Ovary (tissue), 9 donors: Measurements from ENCODE around the gene FEM1B. TPM values are rescaled to one million over a fixed set of nuclear protein-coding genes. Genes with fewer than 3 reads are reported as not detected.

ENCODE experiments used
- DNase-seq, 5 donors: peaks; one replicate each; pipeline ENCODE4 v3.0.0-alpha.2; 2019 to 2020
- H3K27ac ChIP-seq, 2 donors: fragments of 200-600 bp; one replicate each; pipeline versions ENCODE4 v1.5.1 to v1.8.0; 2019 to 2022
- H3K27me3 ChIP-seq: fragments of 200-600 bp; one replicate; pipeline ENCODE4 v1.8.0; 2022
- H3K36me3 ChIP-seq: fragments of 200-600 bp; sonication (generic); one replicate; pipeline ENCODE4 v1.5.1; 2019
- H3K4me1 ChIP-seq: one replicate; pipeline ENCODE4 v1.8.1; 2013; ENCODE audit warnings: mild to moderate bottlenecking, moderate library complexity; ENCODE audit not compliant: insufficient read depth
- H3K4me3 ChIP-seq: fragments of 200-600 bp; sonication (generic); one replicate; pipeline ENCODE4 v1.5.1; 2017
- H3K9me3 ChIP-seq, 2 donors: fragments of 200-600 bp in 1 of 2; sonication (generic) in 1 of 2; one replicate each; pipeline versions ENCODE4 v1.5.1 to v1.8.1; 2013 to 2019; ENCODE audit warnings: mild to moderate bottlenecking in 1 of 2, moderate library complexity in 1 of 2
- CTCF ChIP-seq, 3 donors: fragments of 450-650 bp in 2 of 3; fragments of 200-600 bp in 1 of 3; IDR thresholded peaks; one replicate each; pipeline versions ENCODE4 v1.5.1 to v1.8.0; 2016 to 2022; ENCODE audit warnings: antibody characterized with exemption in 3 of 3, mild to moderate bottlenecking in 1 of 3
- EP300 ChIP-seq: sonication (generic); formaldehyde crosslinking; IDR thresholded peaks from one replicate; pipeline ENCODE4 v1.6.1; 2017; ENCODE audit warnings: antibody characterized with exemption
- POLR2A ChIP-seq: fragments of 450-650 bp; IDR thresholded peaks from one replicate; pipeline ENCODE4 v1.6.1; 2017; ENCODE audit warnings: antibody characterized with exemption, mild to moderate bottlenecking, moderate library complexity
- WGBS, 3 donors: extraction: QIAGEN DNeasy Blood & Tissue Kit in 1 of 3; methylation state at CpG; one replicate each; pipeline versions ENCODE4 v1.1.5 to v1.1.7; 2013 to 2017; 5-methylcytosine and 5-hydroxymethylcytosine counted together
- intact Hi-C, 4 donors: fragments of 100-400 bp; cut with DNase I; formaldehyde crosslinking; loops; one replicate each; pipeline versions ENCODE4 v1.11.0 to v1.15.1; 2022 to 2023
- polyA plus RNA-seq, 2 donors: library from polyadenylated mRNA; stranded (reverse); fragments of 200-250 nt in 1 of 2; fragments of 350-450 nt in 1 of 2; fragmentation: Illumina TruSeq in 1 of 2; extraction: RNeasy Lipid Tissue Mini Kit (QIAGEN cat#74804) in 1 of 2; gene quantifications; one replicate each; pipeline ENCODE4 v1.2.3, GENCODE V29; 2013 to 2014
- total RNA-seq, 7 donors: library from RNA; depleted of rRNA in 2 of 7; stranded (reverse); fragments of >200 nt in 2 of 7; fragmentation: NEBNext Ultra II Directional in 3 of 7; extraction: Animal tissue kit (Norgen Biotek cat#: 25700) in 3 of 7; gene quantifications; one replicate each; pipeline versions ENCODE4 v1.1.0 to v1.2.4, GENCODE V29; 2016 to 2023
- donor health status: DM: no; HTN: no; CAD: no; lungs with moderate emphysema.
- donor health status: DM: no; HTN: no; CAD: no.
- donor health status: Bipolar disorder and iron deficiency.
- donor health status: DM: yes; HTN: yes; CAD: no.
- donor health status: DM: no; HTN: no; CAD: no.
- donor health status: DM: yes; HTN: yes; CAD: no.

The FEM1B gene
- total and polyA plus RNA-seq, 9 donors = 15.8 to 83.2 (median 54.8) TPM

GRCh38 chr15:68318931-68319909 is 41.7 kb downstream of the FEM1B start:
- Histone ChIP-seq H3K9me3 (no peaks in the 10 kb centered on the region), H3K4me3 (no peak overlapping the region), H3K4me1 (no peaks in the 10 kb centered on the region), H3K27ac (no peak overlapping the region), H3K27me3 (no peaks in the 10 kb centered on the region), H3K36me3 (no peaks in the 10 kb centered on the region)
- intact Hi-C loops = no loop called here
- WGBS, 3 donors = 83 to 90% (median 88%) methylated on average over 18 of the region's 18 CpGs
- TF ChIP-seq CTCF (IDR thresholded peaks at IDR 0.05) (no peak), EP300 (no peak), POLR2A (no peak)
- peak in 1 of 5 donors; percentile 25 for DNase-seq

GRCh38 chr15:68319997-68320396 is 42.5 kb downstream of the FEM1B start:
- H3K36me3 ChIP-seq = no peaks in the 10 kb centered on the region

GRCh38 chr15:68321229-68321628 is 43.7 kb downstream of the FEM1B start:
- no peak for DNase-seq
- H3K9me3 ChIP-seq = no peaks in the 10 kb centered on the region
- WGBS, 3 donors = 50 to 82% (median 62%) methylated on average over 6 to 7 of the region's 7 CpGs
- no peak for TF ChIP-seq CTCF (IDR thresholded peaks at IDR 0.05)
- TF ChIP-seq POLR2A = no peak
- TF ChIP-seq EP300 = no peak
- H3K4me1 ChIP-seq = no peaks in the 10 kb centered on the region
- intact Hi-C loops = no loop called here
- no peaks in the 10 kb centered on the region for H3K36me3 ChIP-seq
- no peak overlapping the region for H3K4me3 ChIP-seq
- H3K27ac ChIP-seq = no peak overlapping the region
- no peaks in the 10 kb centered on the region for H3K27me3 ChIP-seq

More at GRCh38 chr15:68319997-68320396, 42.5 kb downstream of the FEM1B start:
- peak in 1 of 5 donors; percentile 13 for DNase-seq
- WGBS, 3 donors = 95 to 99% (median 97%) methylated on average over 12 of the region's 12 CpGs
- Histone ChIP-seq H3K9me3 (no peaks in the 10 kb centered on the region), H3K27me3 (no peaks in the 10 kb centered on the region), H3K4me3 (no peak overlapping the region), H3K27ac (no peak overlapping the region), H3K4me1 (no peaks in the 10 kb centered on the region)
- TF ChIP-seq CTCF (IDR thresholded peaks at IDR 0.05) (no peak), POLR2A (no peak), EP300 (no peak)
- intact Hi-C loops = no loop called here

- DNase-seq = no peak
- no peak overlapping the region for H3K4me3 ChIP-seq
- no peaks in the 10 kb centered on the region for H3K27me3 ChIP-seq
- no peak overlapping the region for H3K27ac ChIP-seq
- 74 to 82% (median 75%) methylated on average over 9 of the region's 9 CpGs for WGBS, 3 donors
- TF ChIP-seq CTCF (IDR thresholded peaks at IDR 0.05) (no peak), EP300 (no peak), POLR2A (no peak)
- H3K36me3 ChIP-seq = no peaks in the 10 kb centered on the region
- intact Hi-C loops = no loop called here
- no peaks in the 10 kb centered on the region for H3K9me3 ChIP-seq
- H3K4me1 ChIP-seq = no peaks in the 10 kb centered on the region
These were observed 45.3 kb downstream of the FEM1B start for GRCh38 chr15:68322796-68323195.
